ENCODE data around the gene FAM32A.
A peak's percentile ranks its signal among the peaks of the same experiment; 100 is the strongest.
"Not testable (repeated sequence)": the region's sequence is repeated elsewhere in the genome, so short reads cannot be mapped to it uniquely, and the experiment has no call there.

Gene FAM32A

DNA sequence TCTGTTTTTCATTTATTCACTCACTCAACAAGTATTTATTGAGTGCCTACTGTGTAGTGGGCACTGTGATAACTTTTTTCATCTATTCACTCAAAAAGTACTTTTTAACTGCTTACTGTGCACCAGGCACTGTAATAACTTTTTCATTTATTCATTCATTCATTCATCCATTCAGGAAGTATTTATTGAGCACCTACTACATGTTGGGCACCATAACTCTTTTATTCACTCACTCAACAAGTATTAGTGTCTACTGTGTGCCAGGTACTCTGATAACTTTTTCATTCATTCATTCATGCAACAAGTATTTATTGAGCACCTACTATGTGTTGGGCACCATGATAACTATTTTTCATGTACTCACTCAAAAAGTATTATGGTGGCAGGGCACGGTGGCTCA is 18.8 kb upstream of the FAM32A start:
- DNase-seq: no peak

DNA sequence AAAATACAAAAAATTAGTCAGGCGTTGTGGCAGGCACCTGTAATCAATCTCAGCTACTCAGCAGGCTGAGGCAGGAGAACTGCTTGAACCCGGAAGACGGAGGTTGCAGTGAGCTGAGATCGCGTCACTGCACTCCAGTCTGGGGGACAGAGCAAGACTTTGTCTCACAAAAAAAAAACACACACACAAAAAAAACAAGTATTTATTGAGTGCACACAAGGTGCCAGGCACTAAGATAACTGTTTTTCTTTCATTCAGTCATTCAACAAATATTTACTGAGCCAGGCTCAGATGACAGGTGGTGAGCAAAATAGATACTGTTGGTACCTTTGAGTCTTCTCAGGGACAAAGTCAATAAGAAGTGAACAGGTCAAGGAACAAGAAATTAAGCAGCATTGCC is 18.2 kb upstream of the FAM32A start:
- DNase-seq: no peak

DNA sequence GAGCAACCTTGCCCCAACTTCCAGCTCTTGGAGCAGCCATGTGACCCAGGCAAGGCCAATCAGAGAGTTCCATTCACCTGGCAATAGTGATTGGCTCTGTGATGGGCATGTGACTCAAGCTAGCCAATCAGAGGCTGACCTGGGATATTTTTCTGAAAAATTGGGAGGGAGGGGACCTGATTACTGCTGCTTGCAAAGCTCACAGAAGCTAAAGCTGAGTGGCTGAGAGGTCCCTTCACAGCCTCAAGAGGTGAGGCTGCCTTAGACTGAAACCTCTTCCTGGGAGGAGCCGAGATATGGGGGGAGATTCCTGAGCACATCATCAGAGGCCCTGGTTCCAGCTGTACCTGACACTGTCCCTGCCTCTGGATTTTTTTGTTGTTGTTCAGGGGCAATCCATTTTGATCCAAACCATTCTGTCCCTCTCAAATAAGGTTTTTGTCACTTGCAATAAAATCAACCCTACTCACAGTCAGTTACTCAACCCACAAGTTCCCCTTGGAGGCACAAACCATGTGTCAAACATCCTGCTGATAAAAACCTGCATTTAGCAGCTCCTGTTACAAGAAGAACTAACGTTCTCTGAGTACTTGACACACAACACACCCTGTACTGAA is 16.6 kb upstream of the FAM32A start:
- DNase-seq: no peak

GRCh38 chr19:16170134-16170533 is 15.1 kb upstream of the FAM32A start:
- no peak for DNase-seq

DNA sequence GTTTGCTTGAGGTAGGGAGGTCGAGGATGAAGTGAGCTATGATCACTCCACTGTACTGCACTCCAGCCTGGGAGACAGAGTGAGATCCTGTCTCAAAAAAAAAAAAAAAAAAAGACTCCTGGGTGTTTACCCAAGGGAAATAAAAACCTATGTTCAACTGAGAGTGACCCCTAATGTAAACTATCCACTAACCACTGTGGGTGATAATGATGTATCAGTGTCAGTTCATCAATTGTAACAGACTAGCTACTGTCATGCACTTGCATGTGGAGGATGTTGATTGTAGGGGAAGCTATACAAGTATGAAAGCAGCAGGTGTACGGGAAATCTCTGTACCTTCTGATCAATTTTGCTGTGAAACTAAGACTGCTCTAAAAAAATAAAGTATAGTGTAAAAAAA is 9.3 kb upstream of the FAM32A start:
- no peak for DNase-seq

DNA sequence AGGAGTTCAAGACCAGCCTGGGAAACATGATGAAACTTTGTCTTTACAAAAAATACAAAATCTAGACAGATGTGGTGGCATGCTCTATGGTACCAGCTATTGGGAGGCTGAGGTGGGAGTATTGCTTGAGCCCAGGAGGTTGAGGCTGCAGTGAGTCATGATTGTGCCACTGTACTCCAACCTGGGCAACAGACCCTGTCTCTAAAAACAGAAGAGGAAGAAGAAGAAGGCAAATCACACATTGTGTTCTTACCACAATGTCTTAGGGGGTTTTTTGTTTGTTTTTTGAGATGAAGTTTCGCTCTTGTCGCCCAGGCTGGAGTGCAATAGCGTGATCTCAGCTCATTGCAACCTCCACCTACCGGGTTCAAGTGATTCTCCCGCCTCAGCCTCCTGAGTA is 6.3 kb upstream of the FAM32A start:
- DNase-seq: not testable (repeated sequence)

DNA sequence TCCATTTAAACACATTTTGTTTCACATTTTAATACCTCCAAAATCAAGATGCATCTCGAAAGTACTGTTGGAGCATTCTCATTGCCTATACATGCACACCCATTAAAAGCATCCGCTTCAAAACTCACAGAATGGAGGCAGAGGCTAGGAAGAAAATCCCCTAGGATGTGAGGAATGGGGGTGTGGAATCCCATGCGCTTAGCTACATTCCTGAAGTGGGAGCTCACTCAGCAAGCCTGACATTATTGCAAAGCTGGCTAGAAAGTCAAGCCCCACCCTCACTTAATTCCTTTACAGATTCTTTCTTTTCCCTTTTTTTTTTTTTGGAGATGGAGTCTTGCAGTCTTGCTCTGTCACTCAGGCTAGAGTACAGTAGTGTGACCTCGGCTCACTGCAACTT is 4.6 kb upstream of the FAM32A start:
- DNase-seq: no peak

DNA sequence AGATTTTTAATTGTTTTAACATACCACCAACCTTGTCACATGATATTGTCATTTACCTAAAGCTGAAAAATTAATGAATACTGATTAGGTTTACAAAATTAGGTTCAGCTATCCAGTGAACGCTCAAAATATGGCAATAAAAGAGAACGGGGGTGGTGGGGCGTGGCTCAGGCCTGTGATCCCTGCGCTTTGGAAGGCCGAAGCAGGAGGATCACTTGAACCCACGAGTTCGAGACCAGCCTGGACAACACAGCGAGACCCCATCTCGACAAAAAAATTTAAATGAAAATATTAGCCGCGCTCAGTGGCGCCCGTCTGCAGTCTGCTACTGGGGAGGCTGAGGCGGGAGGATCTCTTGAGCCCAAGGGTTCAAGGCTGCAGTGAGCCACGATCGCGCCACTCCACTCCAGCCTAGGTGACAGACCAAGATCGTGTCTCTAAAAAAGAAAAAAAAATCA is 516 bp upstream of the FAM32A start:
- DNase-seq: no peak

- DNase-seq: no peak
Measured at GRCh38 chr19:16185768-16186123, 536 bp downstream of the FAM32A start.

DNA sequence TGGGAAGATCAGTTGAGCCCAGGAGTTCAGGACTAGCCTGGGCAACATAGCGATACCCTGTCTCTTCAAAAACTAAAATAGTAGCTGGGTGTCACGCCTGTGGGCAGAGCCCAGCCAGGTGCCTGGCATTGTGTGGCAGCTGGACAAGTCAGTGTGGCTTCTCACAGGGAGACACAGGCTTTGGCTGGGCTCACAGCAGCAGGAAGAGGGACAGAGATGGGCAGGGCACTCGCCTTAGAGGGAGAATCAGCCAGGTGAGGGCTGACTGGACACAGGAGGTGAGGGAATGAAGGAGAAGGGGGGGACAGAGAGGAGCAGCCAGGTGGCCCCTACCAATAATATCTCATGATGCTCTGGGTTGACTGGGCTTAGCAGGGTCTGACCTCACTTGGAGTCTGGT is 3.3 kb downstream of the FAM32A start:
- no peak for DNase-seq

GRCh38 chr19:16190198-16190597 is 5.0 kb downstream of the FAM32A start:
- DNase-seq: no peak

DNA sequence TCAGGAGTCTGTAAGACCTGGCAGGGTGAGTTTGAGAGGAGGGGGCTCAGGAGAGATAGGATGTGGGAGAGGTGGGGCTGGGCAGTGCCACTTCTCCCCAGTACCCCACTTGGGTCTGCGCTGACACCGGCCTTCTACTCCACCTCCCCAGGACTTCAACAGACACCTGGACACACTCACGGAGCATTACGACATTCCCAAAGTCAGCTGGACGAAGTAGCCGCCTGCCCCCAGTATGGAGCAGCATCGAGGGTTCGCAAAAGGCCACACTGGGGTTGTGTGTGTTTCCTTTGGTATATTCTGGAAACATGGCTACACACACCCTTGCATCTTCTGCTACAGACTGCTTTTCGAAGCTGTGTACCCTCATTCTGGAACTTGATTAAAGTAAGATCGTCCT is 5.5 kb downstream of the FAM32A start:
- no peak for DNase-seq

- DNase-seq: no peak
Measured at GRCh38 chr19:16191216-16191908, 6.2 kb downstream of the FAM32A start.

DNA sequence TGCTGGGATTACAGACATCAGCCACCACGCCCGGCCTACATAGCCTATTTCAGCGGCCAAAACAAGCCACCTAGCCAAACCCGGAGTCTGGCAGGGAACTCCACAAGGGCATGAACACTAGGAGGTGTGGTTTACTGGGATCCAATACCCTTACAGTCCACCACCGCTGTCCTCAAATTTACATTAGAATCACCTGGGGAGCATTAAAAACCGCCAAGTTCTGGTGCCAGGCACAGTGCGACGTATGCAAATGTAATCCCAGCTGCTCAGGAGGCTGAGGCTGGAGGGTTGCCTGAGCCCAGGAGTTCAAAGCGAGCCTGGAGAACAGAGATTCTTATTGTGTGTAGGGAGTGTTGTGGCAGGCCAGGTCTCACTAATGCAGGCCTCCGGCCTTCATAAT is 8.3 kb downstream of the FAM32A start:
- no peak for DNase-seq

DNA sequence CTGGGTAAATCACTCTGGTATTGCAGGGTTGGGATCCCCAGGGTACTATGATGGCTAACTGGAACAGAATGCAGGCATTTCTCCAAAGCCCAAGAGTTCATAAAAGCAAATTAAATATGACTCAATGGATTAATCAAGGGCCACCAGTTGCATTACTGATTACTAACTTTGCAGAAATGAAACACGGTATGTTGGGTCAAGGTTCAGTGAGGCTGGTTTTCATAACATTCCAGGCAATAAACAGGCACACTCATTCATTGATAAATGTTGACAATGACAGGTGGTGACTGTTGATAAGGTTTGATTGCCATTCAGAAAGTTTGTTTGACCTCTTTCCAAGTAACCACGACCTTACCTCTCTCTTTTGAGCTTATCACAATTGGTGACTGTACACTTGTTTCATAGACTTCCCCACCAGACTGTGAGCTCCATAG is 12.0 kb downstream of the FAM32A start:
- no peak for DNase-seq

- peak; percentile 83 for DNase-seq
Measured at GRCh38 chr19:16197622-16198369, 12.6 kb downstream of the FAM32A start, which contains the start of gene AP1M1. Gene AP1M1 (plus strand): TSS chr19:16197911. CDS start chr19:16198027, 116 bp downstream.

DNA sequence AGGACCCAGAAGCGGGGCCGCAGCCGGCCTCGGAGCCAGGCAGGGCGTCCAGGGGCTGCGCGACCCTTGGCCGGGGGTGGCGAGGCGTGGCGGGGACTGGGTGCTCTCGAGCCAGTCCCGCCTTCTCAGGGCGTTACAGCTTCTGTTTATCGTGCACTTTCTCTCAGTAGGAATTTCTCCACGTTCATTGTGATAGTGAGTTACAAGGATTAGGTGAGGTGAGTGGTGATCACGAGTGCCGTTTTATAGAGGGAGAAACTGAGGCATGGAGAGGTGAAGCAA is 13.1 kb downstream of the FAM32A start:
- no peak for DNase-seq

DNA sequence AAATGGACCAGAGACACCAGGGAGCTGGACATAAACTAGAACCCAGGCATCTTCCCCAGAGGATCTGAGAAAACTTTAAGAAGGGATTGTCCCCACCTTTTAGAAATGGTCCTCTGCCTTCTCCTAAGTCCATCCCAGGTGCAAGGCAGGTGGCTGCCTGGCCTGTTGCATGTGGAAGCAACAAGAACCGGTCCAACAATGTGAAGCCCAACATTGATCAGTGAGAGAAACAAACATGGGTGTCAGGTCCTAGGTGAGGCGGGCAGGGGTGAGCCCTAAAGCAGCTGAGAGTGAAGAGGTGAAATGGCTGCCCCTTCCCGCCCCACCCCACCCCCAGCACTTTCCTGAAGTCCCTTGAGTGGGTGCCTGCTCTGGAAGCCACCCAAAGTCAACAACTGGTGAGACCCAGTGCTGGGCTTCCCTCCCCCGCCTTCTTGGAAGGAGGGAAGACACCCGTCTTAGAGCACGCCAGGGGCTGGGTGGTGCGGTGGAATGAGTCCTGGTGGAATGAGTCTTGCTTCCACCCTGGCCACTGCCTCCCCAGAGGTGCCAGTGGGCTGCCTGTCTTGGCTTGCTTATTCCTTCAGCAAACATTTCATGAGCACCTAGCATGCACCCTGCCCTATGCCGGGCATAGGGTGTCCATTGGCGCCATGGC is 14.2 kb downstream of the FAM32A start:
- no peak for DNase-seq

DNA sequence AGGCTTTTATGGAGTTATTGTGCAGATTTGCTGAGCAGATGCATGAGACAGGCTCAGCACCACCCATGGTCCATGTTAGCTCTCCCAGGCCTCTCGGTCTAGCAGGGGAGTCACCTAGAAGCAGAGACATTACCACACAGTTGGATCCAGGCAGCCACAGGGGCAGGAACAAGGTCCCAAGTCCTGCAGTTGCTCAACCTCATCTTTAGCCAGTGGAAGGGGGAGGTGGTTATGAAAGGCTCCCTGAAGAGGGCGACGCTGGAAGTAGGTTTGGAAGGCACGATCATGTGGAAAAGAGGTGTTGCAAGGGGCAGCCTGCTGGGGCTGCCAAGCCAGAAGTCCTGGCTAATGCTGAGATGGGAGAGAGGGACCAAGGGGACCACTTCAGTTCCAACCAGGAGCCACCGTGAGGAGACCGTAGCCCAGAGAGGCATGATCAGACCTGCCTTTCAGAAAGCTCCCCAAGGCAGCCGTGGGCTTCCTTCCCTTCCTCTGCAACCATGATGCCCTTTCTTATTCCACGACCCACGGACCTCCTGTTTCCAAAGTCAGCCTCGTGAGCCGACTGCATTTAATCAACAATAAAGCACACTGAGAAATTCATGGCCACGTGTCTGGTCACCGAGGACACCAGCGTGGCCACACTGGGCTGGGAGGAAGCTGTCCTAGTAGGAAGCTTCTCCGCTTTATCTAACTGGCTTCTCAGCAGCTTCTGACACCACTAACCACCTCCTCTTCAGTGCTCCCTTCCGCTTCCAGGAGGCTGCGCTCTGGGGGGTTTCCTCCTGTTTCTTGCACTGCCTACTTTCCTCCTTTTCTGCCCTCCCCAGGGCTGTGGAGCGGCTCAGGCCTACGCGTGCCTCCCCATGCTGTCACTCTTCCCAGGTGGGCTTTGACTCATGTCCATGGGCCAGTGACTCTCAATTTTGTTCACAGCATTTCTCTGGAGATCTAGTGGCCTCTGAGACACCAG is 15.1 kb downstream of the FAM32A start:
- no peak for DNase-seq

DNA sequence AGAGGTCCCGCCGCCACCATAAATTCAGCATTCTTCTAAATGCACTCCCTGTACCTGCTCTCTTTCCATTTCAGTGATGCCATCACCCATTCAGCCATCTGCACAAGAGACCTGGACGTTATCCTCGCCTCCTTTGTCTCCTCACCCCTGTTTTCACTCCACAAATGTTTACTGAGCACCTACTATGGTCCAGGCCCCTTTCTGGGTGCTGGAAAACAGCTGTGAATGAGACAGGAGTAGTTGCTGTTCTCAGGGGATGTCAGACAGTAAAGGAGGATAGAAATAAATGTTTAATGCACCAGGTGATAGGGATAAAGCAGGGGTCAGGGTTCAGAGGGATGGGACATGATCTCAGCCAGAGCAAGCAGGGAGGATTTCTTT is 15.8 kb downstream of the FAM32A start:
- DNase-seq: no peak

DNA sequence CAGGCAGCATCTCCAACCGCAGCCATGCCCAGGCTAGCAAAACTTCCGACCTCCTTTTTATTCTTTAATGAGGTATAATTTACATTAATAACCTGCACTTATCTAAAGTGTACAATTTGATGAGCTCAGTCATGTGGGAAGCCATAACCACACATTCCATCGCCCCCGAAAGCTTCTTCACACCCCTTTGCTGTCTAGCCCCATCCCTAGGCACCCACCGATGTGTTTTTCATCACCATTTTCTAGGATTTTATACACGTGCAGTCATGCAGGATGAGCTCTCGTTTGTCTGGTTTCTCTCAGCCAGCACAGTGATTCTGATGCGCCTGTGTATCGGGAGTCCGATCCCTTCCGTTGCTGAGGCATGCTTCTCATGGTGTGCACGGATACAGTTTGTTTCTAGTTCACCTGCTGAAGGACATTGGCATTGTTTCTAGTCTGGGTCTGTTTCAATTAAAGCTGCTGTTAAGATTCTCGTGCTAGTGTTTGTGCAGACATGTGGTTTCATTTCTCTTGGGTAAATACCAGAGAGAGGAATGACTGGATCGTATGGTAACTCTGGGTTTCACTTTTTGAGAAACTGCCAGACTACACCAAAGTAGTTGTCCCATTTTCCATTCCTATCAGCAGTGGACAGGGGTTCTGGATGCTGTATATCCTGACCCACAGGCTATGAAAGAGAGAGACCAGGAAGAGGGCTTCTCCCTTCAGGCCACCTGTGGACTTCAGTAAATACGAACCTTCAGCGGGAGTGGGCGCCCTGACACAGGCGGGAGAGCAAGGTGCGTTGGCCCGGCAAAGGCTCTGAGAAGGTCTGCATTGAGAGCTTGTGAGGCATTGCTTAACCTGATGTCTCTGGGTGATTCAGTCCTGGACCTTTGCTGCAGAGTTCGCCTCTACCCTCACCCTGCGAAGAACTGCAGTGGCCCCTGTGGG is 17.4 kb downstream of the FAM32A start:
- no peak for DNase-seq

Data from NCI-H510A (cell line).